NCI-H226 (cell line): Measurements from ENCODE around the gene CLEC16A.

Experiments
- DNase-seq: peaks from one replicate; pipeline ENCODE4 v3.0.0-alpha.2; 2015

Gene CLEC16A

DNA sequence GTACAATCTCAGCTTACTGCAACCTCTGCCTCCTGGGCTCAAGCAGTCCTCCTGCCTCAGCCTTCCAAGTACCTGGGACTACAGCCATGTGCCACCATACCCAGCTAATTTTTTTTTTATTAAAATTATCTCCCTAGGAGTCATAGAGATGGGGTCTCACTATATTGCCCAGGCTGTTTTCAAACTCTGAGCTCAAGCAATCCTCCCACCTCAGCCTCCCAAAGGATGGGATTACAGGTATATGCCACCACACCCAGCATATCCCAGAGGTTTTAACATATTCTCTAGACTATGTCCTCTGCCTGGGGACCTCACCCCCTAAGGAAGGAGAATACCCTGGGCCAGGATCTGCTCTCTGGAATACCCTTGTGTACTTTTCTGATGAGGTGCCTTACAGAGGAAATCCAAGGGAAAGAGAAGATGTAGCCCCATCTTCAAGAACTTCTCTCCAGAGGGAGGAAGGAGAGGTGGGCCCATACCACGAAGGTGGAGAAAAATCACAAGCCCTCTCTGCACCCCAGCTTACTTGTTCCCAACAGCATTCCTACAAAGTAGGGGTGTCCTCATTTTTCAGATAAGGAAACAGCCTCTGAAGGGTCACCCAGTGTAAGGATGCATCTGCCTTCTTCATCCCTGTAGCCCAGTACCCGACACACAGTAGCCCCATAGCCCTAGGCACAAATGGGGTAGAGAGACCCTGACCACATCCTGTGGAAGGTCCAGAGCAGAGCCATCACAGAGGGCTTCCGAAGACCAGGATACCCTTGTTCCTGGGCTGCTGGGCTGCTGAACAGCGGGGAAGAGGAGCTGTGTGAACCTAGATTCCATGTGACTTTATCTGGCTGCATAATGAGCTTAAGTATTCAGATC is 160.0 kb downstream of the CLEC16A start:
- no peak for DNase-seq

DNA sequence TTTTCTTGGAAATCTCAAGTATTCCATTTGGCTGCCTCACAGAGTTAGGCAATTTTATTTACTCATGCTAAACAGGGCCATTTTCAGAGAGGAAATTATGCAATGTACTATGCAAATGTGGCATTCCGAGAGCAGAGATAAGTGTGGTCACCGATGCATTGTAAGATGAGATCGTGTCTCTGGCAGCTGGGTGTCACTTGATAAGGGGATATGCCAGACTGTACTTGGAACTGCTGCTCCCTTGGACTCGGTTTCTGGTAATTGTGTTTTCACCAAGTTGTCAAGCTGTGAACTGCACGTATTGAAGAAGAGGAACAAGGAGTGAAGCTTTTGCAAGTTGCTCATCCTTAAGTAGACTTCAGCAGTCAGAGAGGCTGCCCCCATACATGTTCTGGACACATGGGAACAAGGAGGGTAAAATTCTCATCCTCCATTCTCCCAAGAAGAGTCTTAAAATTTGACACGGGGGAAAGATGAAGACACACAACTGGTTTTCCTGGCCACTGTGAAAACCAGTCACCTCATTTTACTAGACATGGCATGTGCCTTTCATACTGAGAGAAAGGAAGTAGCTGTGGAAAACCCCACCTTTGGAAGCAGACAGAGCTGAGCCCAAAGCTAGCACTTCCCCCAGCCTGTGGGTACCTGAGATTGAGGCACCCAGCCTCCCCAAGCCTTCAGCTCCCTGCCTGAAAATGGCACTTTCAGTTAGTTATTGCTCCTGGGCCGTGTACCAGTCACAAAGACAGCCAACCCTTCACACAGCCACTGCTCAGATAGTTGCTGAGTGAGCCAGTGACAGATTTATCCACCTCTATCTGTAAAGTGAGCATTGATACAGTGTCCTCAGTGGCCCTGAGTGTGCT is 160.9 kb downstream of the CLEC16A start:
- DNase-seq: peak; percentile 66

DNA sequence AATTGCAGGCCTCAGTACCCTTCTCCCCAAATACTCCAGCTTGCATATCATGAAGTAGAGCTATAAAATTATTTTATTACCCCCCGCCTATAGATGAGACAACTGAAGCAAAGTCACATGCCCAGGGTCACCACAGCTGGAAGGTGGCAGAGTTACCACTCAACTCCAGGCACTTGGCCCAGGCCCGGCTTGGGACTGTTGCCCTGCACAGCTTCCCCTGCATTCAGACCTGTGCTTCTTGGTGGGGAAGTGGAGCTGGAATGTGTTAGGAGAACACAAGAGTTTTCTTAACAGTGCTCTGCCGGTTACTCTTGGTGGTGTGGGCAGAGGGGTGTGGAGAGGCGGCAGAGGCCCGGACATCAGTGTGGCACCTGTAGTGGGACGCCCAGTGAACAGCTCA is 162.4 kb downstream of the CLEC16A start:
- no peak for DNase-seq

DNA sequence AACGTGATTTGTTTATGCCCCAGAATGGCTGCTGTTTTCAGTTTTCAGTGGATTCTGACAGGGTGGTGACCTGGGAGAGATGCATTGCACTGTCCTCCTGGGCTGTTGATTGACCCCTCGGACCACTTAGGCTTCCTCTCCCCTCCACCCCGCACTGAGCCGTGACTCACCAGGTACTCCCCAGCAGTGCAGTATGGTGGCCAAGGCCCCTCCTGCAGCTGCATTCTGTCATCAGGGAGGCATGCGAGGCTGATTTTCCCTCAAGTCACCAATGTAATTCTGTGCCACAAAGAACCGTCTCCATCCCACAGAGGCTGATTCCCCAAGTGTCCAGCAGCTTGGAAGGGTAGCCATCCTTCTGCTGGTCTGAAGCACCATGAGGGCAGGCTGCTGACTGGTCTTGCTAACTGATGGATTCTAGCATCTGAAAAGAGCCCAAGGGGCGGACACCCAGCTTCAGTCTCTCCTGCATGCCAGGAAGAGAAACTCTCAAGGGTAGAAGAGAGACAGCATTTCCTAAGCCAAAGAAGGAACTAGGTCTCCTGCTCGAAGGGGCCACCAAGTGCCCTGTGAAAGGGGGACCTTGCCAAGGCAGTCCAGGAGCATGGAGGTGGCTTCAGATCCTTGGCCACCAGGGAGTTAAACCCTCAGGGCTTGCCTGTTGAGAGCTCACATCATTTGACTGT is 163.6 kb downstream of the CLEC16A start:
- DNase-seq: peak; percentile 23

DNA sequence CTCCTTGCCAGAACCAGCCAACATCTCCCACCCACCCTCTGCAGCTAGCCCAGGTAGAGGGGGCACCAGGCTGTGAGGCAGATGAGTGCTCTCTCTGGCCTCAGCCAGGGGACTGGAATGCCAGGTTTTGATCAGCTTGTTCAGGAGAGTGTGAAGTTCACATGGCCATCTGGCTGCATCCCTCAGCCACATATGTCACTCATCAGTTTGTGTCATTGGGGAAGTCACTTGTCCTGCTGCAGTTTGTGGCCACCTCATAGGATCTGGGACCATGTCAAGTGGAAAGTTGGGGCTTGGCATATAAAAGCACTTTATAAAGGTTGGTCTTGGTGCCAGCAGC is 164.1 kb downstream of the CLEC16A start:
- no peak for DNase-seq

DNA sequence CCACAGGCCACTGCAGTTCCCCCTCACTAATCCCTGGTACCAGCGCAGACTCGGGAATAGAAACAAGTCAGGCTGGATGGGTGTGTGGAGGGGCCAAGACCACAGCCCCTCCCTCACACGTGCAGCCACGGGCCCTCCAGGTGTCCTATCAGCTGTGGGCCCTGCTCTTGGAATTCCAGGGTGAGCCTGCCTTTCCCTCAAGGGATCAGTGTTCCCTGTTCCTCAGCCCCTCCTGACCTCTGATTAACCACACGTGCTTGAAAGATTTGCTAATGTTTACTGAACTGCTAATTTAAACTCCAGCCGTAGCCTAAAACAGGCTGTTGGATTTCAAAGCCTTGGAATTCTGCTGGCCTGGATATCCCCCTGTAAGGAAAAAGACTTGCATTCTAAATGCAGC is 165.2 kb downstream of the CLEC16A start:
- no peak for DNase-seq

DNA sequence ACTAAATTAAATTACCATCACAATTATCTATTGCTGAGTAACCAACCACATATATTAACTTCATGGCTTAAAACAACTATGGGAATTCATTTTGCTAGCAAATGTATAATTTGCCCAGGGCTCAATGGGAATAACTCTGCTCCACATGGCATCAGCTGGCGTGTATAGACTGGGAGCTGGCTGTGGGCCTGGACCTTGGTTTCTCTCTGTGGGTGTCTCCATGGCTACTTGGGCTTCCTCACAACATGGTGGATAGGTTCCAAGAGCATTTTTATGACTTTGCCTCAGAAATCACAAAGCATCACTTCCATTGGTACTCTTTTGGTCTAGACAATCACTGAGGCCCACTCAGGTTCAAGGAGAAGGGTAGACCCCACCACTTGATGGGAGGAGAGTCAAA is 166.8 kb downstream of the CLEC16A start:
- no peak for DNase-seq

DNA sequence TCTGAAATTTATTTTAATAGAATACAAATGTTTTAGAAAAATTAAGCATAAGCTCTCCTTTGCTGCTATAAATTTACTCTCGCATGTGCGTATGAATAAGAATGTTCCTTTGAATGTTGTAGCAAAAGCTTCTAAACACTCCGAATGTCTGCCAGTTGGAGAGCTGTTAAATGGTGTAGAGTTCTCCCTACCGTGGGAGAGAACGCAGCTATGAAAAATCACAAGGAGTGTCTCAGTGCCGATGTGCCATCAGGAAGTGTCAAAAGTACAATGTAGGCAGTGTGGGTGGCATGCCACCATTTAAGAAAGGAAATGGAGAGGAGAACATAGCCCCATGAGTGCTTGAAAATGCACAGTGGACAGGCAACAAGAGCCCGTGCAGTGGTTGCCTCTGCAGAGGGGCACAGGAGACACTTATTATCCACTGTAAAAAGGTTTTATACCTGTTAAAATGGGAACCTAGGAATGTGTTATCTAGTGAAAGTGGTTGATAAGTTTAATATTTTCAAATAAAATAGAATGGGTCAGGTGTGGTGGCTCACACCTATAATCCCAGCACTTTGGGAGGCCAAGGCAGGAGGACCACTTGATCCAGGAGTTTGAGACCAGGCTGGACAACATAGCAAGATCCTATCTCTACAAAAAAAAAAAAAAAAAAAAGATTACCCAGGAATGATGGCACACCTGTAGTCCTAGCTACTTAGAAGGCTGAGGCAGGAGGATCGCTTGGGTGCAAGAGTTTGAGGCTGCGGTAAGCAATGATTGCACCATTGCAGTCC is 167.7 kb downstream of the CLEC16A start:
- DNase-seq: no peak

DNA sequence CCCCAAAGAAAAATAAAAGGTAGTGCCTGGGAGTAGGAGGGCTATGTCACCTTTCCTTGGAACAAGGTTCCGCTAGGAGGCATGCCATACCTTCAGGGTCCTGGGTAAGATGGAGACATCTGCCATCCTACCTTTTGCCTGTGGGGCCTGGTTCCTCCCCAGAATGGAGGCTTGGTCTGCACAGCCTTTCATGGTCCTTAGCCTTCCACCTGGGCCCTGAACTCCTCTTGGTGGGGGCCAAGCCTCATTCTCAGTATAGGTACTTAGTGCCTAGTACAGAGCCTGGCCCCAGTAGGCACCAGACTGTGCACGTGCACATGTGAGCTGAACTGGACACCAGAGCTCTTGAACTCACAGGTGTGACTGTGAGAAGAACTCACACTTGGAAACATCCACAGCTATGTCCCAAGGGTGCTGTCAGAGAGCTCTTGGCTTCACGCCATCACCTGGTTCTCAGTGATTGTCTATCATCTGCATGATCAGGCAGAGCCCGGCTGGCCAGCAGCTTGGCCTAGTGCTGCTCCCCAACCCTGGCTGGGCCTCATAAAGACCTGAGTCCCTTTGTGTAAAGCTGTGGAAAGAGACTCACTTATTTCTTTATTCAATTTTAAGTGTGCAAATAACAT is 168.5 kb downstream of the CLEC16A start:
- DNase-seq: no peak

DNA sequence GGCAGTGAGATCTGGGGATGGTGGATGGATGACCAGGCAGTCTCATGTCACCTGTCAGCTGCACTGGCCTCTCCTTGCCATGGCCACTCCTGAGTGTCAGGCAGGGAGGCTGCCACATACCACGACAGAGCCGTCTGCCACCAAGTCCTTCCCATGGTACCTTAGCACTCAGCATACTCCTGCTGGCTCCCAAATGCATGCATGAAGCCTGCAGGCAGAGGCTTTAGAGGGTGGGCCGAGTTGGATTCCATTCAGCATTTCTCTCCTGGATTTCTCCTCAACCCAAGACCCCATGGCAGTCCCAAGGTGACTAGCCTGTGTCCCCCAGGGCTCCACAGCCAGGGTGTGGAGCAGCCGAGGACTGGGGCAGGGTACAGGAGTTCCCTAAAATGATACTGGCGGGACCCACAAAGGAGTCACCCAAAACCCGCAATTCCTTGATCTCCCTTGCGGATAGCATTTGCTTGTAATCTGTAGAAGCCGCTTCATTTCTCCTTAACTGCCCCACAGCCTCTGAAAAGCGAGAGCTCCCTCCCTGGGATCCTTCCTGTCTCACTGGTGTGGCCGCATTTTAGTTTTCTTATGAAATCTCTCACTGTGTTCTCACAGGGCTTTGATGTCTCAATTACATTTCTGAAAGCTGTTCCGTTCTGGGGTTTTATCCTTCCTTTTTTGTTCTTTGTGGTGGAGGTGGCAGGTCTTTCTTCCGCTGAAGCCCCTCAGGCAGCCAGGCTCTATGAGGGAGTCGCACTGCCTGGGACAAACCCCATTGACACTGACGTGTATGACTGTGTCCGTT is 170.2 kb downstream of the CLEC16A start:
- DNase-seq: no peak

DNA sequence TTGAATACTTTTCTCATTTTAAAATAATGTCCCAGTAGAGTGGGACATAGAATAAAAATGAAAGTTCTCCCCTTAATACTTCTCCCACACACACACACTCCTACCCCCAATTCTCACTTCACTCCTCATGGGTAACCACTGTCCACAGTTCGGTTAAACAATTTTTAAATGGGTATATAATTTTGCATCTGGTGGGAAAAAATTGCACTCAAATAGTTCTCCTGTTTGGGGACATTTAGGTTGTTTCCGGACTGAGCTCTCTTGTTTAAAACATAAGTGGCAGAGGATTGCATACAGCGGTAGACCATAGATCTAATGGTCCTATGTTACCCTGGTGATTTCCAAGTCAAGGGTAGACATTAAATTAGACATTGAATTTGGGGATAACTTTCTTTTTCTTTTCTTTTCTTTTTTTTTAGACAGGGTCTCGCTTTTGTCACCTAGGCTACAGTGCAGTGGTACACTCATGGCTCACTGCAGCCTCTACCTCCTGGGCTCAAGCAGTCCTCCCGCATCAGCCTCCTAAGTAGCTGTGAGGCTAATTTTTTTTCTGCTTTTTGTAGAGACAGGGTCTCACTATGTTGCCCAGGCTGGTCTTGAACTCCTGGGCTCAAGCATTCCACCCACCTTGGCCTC is 173.3 kb downstream of the CLEC16A start:
- DNase-seq: no peak

DNA sequence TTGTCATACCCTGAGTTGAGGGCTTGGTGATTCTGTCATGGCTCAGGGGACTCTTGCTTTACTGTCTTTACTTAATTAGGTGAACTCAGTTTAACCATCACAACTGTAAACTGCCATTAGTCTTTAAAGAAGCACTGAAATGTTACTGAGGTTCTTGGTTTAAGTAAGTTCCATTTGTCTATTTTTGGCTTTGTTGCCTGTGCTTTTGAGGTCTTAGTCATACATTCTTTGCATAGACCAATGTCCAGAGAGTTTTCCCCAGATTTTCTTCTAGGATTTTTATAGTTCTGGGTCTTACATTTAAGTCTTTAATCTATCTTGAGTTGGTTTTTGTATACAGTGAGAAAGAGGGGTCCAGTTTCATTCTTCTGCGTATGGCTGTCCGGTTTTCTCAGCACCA is 174.1 kb downstream of the CLEC16A start:
- no peak for DNase-seq

DNA sequence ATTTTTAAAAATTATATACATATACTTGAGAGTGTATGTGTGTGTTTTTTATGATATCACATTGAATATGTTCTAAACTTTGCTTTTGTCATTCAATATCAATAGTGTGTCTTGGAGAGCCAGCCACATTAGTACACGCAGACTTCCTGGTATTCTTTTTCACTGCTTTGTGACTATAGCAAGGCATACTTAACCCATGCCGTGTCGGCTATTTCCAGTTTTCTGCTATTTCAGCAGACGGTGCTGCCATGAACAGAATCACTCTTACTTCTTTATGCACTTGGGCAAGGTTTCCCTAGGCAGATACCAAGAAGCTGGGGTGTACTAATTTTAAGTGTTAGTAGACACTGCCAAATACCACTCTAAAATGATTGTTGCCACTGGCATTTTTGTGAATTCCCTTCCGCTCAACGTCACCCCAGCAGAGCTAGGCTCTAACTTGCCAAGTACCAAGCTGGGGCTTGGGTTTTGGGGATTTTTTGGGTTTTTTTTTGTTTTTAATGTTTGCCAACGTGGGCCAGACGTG is 176.8 kb downstream of the CLEC16A start:
- no peak for DNase-seq

DNA sequence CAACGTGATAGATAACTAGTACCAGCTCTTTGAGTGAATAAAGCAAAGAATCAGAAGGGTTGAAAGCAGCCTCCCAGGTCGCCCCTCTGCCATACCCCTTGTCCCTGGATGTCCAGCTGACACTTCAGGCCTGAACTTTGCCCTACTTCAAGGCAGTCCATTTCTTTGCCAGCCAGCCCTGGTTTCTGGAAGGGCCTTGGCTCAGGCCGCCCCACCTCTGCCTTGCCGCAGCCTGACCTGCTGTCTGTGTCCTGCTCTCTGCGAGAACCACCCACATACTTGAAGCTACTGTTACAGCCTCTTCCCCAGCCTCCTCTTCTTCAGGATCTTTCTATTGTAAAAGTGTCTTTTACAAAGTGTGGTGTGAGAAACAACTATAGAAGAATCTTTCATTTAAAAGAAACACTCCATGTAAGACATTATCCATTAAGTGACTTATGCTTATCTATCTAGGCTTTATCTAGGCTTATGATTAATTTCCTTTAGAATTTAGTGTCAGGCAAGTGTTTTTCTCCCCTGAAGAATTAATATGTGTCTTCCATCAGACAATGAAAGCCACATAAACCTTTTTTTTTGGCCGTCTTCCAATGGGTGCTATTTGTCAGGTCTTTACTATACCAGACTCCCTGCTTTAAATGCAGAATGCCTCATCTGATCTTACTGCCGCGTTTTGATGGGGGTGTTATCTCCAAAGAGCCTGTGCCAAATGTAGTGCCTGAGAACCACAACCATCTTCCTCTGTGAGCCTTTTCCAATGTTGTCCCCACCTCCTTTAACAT is 177.7 kb downstream of the CLEC16A start:
- peak; percentile 54 for DNase-seq

DNA sequence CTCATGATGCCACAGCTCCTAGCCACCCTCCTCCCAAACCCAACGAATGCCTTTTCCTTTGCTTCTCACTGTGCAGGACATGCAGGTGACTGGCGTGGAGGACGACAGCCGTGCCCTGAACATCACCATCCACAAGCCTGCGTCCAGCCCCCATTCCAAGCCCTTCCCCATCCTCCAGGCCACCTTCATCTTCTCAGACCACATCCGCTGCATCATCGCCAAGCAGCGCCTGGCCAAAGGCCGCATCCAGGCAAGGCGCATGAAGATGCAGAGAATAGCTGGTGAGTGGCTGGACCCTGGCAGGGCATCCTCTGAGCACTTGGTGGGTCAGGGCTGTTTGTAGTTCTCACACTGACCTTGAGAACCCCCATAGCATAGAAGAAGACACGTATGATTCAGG is 179.3 kb downstream of the CLEC16A start:
- DNase-seq: no peak

DNA sequence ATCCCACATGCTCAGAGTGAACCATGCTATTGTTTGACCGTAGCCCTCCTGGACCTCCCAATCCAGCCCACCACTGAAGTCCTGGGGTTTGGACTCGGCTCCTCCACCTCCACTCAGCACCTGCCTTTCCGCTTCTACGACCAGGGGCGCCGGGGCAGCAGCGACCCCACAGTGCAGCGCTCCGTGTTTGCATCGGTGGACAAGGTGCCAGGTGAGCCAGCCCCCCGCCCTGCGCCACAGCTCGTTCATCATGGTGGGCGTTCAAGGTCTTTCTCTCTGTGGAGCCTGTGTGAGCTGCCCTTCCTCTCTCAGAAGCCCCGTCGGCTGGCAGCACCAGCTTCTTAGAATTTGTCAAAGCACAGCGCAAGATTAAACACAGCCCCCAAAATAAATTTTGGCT is 181.6 kb downstream of the CLEC16A start:
- DNase-seq: no peak

DNA sequence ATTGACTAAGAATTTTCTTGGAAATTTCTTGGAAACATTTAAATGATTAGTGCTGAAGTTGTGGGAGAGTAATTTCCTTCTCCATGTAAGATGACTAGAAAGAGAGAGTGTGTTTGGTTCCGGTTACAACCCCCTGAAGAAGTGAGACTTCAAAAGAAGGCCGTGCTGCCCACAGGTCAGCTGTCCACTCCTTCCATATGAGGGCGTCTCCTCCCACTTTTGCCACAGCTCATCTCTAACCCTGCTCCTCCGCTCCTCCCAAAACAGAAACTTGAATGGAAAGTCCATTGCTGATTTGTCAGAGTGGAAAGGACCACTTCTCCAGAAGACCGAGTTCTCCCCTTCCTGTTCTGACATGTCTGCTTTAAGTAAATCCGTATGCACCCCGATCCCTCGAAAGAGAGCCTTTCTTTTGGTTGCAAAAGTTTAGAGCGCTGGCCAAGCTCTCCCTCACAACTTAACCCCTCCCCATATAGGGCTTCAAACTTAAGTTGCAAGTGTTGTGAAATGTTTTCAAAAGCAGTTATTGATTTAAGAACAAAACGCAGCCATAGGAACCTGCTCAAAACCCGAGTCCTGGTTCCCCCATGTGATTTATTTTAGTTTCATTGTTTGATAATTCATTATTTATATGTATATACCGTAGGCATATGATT is 182.2 kb downstream of the CLEC16A start:
- no peak for DNase-seq

DNA sequence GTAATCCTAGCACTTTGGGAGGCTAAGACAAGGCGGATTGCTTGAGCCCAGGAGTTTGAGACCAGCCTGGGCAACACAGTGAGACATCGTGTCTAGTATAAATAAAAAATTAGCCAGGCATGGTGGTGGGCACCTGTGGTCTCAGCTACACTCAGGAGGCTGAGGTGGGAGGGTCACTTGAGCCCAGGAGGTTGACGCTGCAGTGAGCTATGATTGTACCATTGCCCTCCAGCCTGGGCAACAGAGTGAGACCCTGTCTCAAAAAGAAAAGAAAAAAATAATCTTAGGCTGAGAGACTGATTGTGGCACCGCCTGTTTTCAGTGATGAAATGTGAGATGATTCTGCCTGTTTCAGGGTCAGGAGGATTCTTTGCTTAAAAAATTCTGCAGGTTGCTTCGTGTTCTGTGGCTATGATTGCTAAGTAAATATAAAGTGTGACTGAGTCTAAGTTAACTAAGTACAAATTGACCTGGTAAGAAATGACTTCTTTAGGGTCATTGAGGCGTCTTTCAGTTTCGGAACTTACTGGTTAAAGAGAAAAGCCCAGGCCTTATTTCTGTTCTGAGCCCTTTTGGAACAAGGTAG is 183.3 kb downstream of the CLEC16A start:
- no peak for DNase-seq
